ENCODE results near the gene BID.

BID gene

GRCh38 chr22:17782621-17783020 is 8.4 kb upstream of the BID start:
- DNase-seq: no peak

- no peak for DNase-seq
Observed at GRCh38 chr22:17782158-17782557, 7.9 kb upstream of the BID start.

GRCh38 chr22:17781319-17782031 is 7.2 kb upstream of the BID start:
- DNase-seq: peak; percentile 46 to 86

GRCh38 chr22:17780741-17781318 is 6.6 kb upstream of the BID start:
- DNase-seq: no peak

GRCh38 chr22:17780116-17780740 is 6.0 kb upstream of the BID start:
- no peak for DNase-seq

- DNase-seq: no peak
Observed at GRCh38 chr22:17779286-17780115, 5.2 kb upstream of the BID start.

GRCh38 chr22:17778412-17778976 is 4.2 kb upstream of the BID start:
- no peak for DNase-seq

- no peak for DNase-seq
Observed at GRCh38 chr22:17777717-17778044, 3.4 kb upstream of the BID start.

GRCh38 chr22:17777005-17777716 is 2.9 kb upstream of the BID start:
- peak; percentile 84 to 85 for DNase-seq

GRCh38 chr22:17775781-17776465 is 1.7 kb upstream of the BID start:
- peak in 1 of 2 donors; percentile 32 for DNase-seq

GRCh38 chr22:17774926-17775685 is 837 bp upstream of the BID start:
- no peak for DNase-seq

- DNase-seq: peak; percentile 67 to 70
Observed at GRCh38 chr22:17773606-17774205, 563 bp downstream of the BID start.

- no peak for DNase-seq
Observed at GRCh38 chr22:17772958-17773605, 1.2 kb downstream of the BID start.

- no peak for DNase-seq
Observed at GRCh38 chr22:17772249-17772957, 1.9 kb downstream of the BID start.

GRCh38 chr22:17770180-17771077 is 3.8 kb downstream of the BID start:
- no peak for DNase-seq

- no peak for DNase-seq
Observed at GRCh38 chr22:17769716-17770082, 4.6 kb downstream of the BID start.

- DNase-seq: peak in 1 of 2 donors; percentile 40
Observed at GRCh38 chr22:17769013-17769715, 5.1 kb downstream of the BID start.
